HG03457 (cell line): ENCODE data around the gene CYP2W1.
A peak's percentile ranks its signal among the peaks of the same experiment; 100 is the strongest.

Source experiments
- ATAC-seq: cut with Tn5 transposase; IDR thresholded peaks from one replicate; pipeline ENCODE4 v1.9.1; 2021; ENCODE audit warnings: moderate number of reproducible peaks; ENCODE audit not compliant: unreplicated experiment

Gene CYP2W1

DNA sequence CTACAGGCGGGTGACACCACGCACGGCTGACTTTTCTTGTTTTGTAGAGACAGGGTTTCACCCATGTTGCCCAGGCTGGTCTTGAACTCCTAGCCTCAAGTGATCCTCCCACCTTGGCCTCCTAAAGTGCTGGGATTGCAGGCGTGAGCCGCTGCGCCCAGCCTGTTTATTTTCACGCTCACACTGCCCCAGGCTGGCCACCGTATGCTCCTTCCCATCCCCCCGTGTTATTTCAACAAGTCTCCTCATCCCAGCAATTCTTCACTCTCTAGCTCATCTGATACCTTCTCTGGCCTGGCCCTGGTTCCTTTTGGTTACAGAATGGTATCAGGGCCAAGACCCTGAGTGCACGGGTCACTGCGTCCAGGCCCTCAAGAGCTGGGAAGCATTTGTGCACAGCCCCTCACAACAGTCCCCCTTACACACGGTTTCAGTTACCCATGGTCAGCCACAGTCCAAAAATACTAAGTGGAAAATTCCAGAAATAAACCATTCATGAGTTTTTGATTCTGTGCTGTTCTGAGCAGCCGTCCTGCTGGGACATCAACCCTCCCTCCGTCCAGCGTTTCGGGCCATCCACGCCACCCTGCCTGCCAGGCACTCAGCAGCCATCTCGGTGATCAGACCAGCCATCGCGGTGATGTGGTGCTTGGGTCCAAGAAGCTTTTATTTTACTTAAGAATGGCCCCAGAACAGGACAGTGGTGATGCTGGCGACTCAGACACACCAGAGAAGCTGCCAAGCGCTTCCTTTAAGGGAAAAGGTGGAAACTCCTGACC, 16.5 kb upstream of the CYP2W1 start:
- no peak for ATAC-seq

DNA sequence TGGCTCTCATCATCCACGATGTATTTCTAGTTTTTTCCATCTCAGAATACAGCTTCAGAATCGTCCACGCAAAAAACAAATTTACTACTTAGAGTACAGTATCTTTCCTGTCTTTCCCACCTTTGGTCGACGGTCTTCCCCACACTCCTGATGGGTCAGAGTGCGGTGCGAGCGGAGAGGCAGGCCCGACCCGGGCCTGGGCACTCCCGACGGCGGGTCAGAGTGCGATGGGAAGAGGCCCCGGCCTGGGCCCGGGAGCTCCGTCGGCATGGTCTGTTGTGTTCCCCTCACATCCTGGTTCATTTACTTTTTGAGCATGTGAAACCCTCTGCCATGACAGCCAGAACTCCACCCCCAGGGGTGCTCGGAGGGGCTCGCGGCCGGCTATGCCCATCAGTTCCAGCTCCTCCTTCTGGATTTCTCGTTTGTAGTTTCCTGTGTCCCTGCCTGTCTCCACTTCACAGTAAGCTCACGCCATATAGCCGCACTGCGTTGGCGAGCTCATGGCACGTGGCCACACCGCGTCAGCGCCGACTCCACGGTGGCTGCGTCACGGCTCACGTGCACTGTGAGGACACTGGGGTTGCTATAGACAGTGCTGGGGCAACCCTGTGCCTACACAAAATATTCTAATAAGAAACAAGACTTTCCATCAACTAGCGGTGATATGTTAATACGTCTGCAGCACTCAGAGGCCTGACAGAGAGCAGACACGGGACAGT, 15.5 kb upstream of the CYP2W1 start:
- ATAC-seq: no peak

GRCh38 chr7:968205-969105, 14.5 kb upstream of the CYP2W1 start:
- no peak for ATAC-seq

DNA sequence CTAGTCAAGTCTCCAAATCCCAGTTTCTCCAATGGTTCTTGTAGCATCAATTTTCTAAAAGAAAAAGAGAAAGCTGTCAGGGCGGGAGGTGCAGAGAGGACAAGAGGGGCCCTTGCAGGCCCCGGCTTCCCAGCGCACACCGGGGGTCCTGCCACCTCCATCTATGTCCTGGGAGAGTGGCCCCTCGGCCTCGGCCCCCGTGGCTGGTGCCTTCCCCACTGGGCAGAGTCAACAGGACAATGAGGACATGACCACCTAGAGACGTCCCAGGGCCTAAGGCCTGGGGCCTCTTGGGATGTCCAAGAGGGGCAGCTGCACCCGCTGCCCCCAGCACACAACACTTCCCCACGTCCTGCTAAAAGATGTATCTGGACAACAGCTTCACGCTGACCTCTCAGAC, 13.6 kb upstream of the CYP2W1 start:
- no peak for ATAC-seq

- no peak for ATAC-seq
Measured at GRCh38 chr7:970744-971143, 12.2 kb upstream of the CYP2W1 start.

DNA sequence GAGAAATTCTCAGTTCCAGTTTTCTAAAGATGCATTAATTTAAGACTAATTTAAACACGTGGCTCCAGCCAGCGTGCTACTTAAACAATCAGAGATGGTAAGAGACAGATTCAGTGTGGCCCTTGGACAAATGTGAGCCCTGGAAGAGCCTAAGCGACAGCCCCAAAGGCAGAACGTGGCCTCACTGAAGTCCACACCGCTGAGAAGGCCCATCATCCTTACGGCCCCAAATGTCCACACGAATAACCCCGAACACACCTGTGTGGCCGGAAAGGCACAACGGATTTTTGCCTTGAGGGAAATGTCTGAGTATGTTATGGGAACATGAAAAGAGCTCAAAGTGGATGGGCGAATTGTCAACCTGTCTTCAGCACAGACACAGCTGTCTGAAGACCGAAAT, 10.9 kb upstream of the CYP2W1 start:
- ATAC-seq: no peak

DNA sequence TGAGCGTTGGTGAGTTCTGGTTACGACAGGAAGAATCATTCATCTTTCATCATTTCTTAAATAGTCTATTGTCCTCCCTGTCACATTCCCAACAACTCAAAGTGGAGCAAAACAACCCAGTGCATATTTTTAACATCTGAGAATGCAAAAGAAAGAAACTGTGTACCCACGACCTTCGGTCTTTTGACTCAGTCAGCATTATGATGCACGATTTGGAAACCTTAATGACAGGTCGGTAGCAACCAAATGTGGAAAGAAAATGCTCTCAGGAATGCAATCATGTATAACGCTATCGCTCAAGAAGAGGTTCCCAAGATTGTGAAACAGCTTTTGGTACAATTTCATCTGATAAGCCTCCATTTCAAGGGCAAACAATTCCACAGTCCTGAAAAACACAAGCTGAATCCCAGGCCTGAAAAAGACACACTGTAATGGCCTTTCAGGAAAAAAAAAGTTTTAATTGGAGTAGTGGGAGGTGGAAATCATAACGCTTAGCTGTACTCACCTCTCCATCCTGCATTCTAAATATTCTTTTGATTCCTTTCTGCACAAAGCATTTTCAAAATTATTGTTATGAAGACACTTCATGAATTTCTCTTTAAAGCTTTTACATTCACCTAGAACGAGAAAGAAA, 10.2 kb upstream of the CYP2W1 start:
- ATAC-seq: no peak

DNA sequence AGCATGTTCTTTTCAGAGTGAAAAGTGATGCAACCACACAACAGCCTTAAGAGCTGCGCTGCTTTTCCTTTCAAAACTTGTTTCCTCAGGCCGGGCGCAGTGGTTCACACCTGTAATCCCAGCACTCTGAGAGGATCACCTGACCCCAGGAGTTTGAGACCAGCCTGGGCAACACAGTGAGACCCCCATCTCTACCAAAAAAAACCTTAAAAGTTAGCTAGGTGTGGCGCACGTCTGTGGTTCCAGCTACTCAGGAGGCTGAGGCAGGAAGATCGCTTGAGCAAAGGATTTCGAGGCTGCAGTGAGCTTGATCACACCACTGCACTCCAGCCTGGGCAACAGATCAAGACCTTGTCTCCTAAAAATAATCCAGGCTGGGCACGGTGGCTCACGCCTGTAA, 9.7 kb upstream of the CYP2W1 start:
- no peak for ATAC-seq

- no peak for ATAC-seq
Measured at GRCh38 chr7:974172-974571, 8.8 kb upstream of the CYP2W1 start.

DNA sequence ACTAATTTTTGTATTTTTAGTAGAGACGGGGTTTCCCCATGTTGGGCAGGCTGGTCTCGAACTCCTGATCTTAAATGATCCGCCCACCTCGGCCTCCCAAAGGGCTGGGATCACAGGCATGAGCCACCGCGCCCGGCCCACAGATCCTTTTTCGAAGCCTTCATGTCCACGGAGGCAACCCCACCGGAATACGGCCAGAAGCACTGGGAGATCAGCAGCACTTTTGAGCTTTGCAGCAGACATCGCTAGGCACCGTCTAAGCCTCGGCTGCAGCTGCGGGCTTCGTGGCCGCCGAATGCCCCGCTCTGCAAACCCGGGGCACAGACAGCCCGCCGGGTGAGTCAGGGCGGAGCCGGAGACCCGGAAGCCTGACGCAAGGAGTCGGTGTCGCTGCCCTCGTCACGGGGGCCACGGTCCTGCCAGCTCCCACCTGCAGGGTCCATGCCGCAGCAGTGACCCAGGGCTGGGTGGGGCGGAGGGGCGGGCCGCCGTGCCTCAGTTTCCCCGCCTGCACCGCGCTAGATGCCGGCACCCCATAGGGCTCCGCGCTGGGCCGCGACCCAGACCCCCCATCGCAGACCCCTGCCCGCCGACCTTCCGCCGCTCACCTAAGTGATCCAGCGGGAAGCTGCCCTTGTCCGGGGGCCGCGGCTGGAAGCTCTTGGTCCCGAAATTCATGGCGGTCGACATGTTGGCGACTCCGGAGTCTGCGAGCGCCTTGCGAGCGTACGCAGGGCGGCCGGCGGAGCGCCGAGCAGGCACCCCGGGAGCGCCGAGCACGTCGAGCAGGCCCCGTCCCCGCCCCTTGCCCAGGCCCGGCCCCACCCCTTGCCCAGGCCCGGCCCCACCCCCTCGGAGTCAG, 7.9 kb upstream of the CYP2W1 start, which contains the start of gene COX19:
TSS of gene COX19 (minus strand) at position 730 of the 862 bp plus-strand sequence. CDS start at position 690, 40 bp downstream.
- ATAC-seq: peak; percentile 57

DNA sequence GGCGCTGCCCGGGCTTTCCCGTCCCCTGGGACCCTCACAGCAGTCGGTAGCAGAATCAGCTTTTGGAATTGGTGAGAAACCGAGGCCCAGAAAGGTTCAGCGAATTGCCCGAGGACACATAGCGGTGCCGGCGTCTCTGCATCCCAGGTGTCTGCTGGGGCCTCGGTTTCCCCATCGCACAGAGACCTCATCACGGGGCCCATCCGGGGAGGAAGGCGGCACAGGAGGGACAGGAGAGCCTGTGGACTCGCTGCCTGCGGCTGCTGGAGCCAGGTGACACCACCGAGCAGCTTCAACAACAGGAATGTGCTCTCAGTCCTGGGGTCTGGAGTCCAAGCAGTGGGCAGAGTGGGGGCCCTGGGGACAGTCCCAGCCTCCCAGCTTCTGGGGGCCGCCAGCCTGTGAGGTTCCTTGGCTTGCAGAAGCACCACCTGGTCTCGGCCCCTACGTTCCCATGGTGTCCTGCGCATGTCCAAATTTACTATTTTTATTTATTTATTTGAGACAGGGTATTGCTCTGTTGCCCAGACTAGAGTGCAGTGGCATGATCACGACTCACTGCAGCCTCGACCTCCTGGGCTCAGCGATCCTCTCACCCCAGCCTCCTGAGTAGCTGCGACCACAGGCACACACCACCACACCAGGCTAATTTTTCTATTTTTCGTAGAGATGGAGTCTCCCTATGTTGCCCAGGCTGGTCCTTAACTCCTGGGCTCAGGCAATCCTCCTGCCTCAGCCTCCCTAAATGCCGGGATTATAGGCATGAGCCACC, 7.1 kb upstream of the CYP2W1 start:
- ATAC-seq: no peak

DNA sequence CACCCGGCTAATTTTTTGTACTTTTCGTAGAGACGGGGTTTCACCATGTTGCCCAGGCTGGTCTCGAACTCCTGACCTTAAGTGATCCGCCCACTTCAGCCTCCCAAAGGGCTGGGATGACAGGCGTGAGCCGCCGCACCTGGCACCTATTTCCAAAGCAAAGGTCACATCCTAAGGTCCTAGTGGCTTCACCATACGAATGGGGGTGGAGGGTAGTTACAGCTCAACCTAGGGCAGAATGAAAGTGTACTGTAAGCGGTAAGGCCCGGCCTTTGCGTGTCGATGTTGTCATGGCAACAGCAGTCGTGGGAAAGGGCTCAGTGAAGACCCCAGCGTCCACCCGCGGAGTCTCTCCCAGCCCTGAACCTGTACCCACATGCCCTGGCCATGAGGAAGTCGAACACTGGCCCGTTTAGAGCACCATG, 6.1 kb upstream of the CYP2W1 start:
- no peak for ATAC-seq

DNA sequence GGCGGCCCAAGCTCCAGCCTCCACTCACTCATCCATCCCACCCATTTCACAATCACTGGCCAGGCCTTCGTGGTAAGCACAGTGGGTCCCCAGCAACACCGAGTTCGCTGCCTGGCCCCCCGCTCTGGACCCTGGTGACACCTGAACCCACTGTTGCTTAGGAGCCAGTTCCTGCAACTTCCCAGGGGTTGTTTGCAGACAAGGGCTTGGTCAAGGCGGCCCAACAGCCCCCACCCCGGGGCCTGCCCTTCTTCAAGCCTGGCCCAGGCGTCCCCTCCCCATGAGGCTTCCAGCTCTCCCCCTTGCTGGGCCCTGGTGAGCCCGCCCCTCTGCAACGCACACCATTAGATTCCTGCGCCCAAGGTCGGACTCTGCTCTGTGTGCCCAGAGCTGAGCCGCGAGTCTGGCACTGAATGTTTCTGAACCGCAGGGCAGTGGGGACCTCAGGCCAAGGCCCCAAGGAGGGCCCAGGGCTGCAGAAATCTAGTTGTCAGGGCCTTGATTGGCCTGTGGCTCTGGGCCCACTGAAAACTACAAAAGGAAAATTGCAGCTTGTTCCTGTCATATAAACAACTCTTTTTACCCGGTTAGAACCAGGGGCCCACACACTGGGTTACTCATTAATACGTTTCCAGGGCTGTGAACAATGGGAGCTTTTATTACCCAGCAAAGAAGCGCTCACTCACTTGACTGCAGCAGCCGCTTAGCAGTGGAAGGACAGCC, 5.5 kb upstream of the CYP2W1 start:
- no peak for ATAC-seq

DNA sequence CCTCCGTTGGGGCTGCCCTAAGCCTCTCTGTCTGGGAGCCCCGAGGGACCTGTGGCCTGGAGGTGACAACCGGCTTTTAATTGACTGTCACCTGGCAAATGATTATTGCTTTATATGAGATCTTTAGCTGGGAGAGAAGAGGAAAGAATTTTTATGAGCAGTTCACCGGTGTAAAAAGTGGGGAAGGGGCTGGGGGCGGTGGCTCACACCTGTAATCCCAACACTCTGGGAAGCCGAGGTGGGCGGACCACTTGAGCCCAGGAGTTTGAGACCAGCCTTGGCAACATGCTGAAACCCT, 5.0 kb upstream of the CYP2W1 start:
- no peak for ATAC-seq

DNA sequence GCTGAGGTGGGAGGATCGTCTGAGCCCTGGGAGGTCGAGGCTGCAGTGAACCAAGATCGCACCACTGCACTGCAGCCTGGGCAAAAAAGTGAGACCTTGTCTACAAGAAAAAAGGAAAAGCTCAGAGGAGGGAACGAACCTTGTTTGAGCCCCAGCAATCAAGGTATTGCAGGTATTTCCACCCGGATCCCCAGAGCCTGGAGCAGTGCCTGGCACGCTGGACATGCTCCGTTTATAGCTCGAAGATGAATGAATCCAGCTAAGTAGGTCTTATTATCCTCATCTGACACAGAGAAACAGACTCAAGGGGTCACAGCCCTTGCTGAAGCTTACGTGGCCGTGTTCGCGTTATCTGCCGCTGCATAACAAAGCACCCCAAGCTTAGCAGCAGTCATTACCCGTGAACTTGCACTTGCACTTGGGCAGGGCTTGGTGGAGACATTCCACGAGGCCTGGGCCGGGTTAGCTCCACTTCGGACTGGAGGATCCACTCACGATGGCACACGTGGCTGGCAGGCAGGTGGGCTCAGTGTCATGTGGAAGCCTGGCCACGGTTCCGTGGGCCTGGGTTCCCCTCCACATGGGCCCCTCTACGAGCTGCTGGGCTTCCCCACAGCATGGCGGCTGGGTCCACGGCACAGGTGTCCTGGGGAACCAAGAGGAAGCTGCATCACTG, 4.4 kb upstream of the CYP2W1 start:
- ATAC-seq: no peak

- no peak for ATAC-seq
Measured at GRCh38 chr7:979151-979550, 3.8 kb upstream of the CYP2W1 start.

DNA sequence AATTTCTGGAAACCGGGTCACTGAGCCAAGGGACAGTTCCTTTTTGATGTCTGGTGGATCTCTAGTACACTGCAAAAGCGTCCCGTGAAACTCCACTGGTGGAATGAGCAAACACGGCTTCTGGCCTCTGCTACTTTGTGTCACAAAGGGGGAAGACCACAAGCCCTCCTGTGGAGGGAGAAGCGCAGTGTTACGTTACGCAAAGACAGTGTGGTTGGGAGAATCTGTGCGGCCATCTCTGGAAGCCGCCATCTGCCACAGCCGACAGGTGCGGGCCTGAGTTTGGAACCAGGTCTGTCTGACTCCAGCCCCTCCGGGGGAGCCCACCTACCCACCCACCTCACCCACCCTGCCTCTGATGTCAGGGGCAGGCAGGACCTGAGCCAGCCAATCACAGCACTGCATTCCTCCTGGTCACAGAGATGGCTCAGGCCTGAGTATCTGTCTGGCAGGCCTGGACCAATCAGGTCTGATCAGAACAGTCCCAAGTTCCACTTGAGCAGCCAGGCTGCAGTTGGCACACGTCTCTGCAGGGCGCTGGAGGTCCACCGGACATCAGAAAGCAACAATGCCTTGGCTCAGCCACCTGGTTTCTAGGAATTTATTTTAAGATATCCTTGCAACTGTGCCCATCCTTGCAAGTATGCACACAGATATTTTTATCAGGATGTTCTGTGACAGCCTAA, 3.0 kb upstream of the CYP2W1 start:
- no peak for ATAC-seq
